Prostate gland (tissue), 2 donors: ENCODE measurements around the gene TRAF3. TPM values are rescaled to one million over a fixed set of nuclear protein-coding genes. Genes with fewer than 3 reads are reported as not detected.

ENCODE experiments used
- DNase-seq: peaks from one replicate; pipeline ENCODE4 v3.0.0-alpha.2; 2019; ENCODE audit warnings: low spot score
- H3K27ac ChIP-seq, 2 donors: fragments of 200-600 bp; sonication (generic); 2 replicates each; pipeline ENCODE4 v1.5.1; 2017 to 2019
- H3K27me3 ChIP-seq: fragments of 200-600 bp; sonication (generic); replicated peaks from 2 replicates; pipeline ENCODE4 v1.5.1; 2019; ENCODE audit not compliant: insufficient read depth
- H3K36me3 ChIP-seq, 2 donors: fragments of 200-600 bp; sonication (generic); 1 replicate in 1 of 2; 2 replicates in 1 of 2; pipeline versions ENCODE4 v1.5.1 to v1.8.1; 2017 to 2019
- H3K4me1 ChIP-seq: fragments of 200-600 bp; sonication (generic); replicated peaks from 2 replicates; pipeline ENCODE4 v1.5.1; 2019
- H3K4me3 ChIP-seq, 2 donors: fragments of 200-600 bp; sonication (generic); 2 replicates each; pipeline ENCODE4 v1.5.1; 2017 to 2019
- H3K9me3 ChIP-seq: fragments of 200-600 bp; sonication (generic); 2 replicates; pipeline ENCODE4 v1.5.1; 2017
- POLR2A ChIP-seq: fragments of 450-650 bp; IDR thresholded peaks from one replicate; pipeline ENCODE4 v1.6.1; 2016; ENCODE audit warnings: antibody characterized with exemption, mild to moderate bottlenecking
- POLR2AphosphoS5 ChIP-seq: sonication (generic); formaldehyde crosslinking; IDR thresholded peaks from one replicate; pipeline ENCODE4 v1.6.1; 2017; ENCODE audit warnings: antibody characterized with exemption
- WGBS: methylation state at CpG from one replicate; pipeline ENCODE4 v1.1.5; 2018; 5-methylcytosine and 5-hydroxymethylcytosine counted together
- intact Hi-C: fragments of 100-400 bp; cut with DNase I; formaldehyde crosslinking; loops from one replicate; pipeline ENCODE4 v1.14.2; 2022
- total RNA-seq, 2 donors: library from RNA; depleted of rRNA; stranded (reverse); fragments of >200 nt; gene quantifications; one replicate each; pipeline ENCODE4 v1.1.0, GENCODE V29; 2016
- TF ChIP-seq, protein P1 (sequence below), 4 experiments: fragments of 200-600 bp in 2 of 4; fragments of 450-650 bp in 2 of 4; sonication (generic) in 2 of 4; IDR thresholded peaks; 1 replicate in 3 of 4; 2 replicates in 1 of 4; pipeline ENCODE4 v1.5.1; 2016 to 2019; ENCODE audit warnings: antibody characterized with exemption in 4 of 4, mild to moderate bottlenecking in 2 of 4, moderate library complexity in 2 of 4

The TRAF3 gene
- total RNA-seq, 2 donors from 2014 or later = 8.3 to 22.0 TPM

DNA sequence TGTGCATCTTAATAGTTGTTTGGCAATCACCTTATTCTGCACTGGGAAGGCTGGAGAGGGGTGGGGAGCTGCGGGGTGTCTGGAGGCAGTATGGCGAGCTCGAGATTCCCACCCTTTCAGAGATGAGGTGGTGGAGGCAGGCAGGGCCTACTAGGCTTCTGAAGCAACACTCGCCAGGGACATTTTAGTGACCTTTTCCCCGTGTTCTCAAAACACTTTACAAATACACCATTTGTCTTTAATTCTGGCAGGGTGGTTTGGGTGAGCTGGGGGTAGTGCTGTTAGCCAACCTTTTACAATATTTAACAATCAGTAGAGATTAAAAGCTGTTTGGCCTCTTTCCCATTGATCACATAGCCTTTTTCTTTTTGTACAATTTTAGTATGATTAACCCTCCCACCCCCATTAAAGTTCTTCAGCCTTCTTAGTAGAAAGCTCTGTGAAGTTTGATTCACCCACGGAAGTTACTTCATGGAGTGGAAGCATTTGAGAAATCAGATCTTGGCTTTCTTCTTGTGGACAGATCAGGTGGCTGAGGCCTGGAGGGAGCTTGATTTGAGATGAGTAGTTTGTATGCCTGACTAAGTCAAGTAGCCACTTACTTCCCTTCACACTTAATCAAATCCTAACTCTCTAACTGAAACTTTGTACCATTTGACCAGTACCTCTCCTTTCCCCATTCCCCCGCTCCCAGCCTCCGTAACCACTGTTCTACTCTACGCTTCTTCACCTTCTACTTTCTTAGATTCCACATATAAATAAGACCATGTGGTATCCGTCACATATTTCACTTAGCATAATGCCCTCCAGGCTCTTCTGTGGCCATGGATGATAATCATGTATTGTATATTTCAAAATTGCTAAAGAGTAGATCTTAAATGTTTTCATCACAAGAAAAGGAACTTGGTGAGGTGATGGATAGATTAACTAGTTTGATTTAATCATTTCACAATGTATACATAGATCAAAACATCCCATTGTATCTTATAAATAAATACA is 41.0 kb downstream of the TRAF3 start:
- Histone ChIP-seq H3K36me3 (no peaks in the 10 kb centered on the region), H3K9me3 (no peaks in the 10 kb centered on the region), H3K27me3 (no peaks in the 10 kb centered on the region), H3K4me1 (no peaks in the 10 kb centered on the region), H3K27ac (no peak overlapping the region), H3K4me3 (no peak overlapping the region)
- intact Hi-C loops = no loop called here
- no peak for DNase-seq
- TF ChIP-seq, protein P1, sequence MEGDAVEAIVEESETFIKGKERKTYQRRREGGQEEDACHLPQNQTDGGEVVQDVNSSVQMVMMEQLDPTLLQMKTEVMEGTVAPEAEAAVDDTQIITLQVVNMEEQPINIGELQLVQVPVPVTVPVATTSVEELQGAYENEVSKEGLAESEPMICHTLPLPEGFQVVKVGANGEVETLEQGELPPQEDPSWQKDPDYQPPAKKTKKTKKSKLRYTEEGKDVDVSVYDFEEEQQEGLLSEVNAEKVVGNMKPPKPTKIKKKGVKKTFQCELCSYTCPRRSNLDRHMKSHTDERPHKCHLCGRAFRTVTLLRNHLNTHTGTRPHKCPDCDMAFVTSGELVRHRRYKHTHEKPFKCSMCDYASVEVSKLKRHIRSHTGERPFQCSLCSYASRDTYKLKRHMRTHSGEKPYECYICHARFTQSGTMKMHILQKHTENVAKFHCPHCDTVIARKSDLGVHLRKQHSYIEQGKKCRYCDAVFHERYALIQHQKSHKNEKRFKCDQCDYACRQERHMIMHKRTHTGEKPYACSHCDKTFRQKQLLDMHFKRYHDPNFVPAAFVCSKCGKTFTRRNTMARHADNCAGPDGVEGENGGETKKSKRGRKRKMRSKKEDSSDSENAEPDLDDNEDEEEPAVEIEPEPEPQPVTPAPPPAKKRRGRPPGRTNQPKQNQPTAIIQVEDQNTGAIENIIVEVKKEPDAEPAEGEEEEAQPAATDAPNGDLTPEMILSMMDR (IDR thresholded peaks at IDR 0.05) = no peak
- TF ChIP-seq POLR2A (no peak), POLR2AphosphoS5 (no peak)
- WGBS = 57% methylated on average over 10 of the region's 10 CpGs

DNA sequence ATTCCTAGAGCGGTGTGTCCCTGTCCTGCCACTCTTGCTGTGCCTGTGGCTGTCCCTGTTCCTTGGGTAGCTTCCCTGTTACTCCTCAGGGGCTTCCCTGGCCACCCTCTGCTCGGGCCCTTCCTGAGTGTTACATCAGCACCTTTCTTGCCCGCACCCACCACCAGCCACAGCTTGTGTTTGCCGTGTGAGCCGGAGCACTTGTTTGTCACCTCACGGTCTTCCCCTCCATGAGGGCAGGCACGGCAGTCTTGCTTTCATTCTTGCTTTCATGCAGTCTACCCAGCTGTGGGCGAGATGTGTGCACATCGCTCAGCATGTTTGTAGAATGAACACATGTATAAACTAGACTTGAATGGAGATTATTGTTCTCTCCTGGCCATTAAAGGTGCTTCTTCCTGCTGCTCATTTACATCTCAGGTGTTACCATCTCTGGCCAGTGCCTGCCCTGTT is 42.0 kb downstream of the TRAF3 start:
- Histone ChIP-seq H3K27ac (no peak overlapping the region), H3K9me3 (no peaks in the 10 kb centered on the region), H3K27me3 (no peaks in the 10 kb centered on the region), H3K4me1 (no peaks in the 10 kb centered on the region), H3K4me3 (no peak overlapping the region), H3K36me3 (no peaks in the 10 kb centered on the region)
- TF ChIP-seq, protein P1 (IDR thresholded peaks at IDR 0.05) = no peak
- TF ChIP-seq POLR2AphosphoS5 (no peak), POLR2A (no peak)
- intact Hi-C loops = no loop called here
- DNase-seq = peak; percentile 28
- 64% methylated on average over 9 of the region's 9 CpGs for WGBS

DNA sequence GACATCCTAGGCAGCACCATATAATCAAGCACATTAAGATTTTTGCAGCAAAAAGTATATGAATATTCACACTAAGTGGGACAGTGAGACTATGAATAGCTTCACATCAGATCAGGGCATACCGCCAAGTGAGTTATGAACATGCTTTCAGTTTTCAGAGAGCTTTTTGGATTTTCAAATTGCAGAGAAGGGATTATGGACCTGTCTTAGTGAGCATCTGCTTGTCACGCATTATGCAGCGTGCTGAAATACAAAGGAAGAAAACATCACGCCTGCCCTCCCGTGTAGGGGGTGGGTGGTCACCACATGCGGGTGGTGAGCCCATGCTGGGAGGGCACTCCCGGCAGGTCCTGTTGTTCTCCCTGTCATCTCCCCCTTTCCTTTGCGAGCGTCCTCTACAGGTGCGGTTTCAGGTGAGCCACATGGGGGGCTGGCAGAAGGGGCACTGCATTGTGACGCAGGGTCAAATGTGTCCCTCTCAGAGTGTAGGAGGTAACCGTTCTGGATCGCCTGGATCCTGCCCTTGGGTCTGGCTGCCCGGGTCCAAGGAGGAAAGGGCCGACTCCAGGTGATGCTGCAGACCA is 42.6 kb downstream of the TRAF3 start:
- TF ChIP-seq, protein P1 (IDR thresholded peaks at IDR 0.05) = no peak
- TF ChIP-seq POLR2AphosphoS5 = no peak
- no peak for TF ChIP-seq POLR2A
- H3K4me3 ChIP-seq = no peak overlapping the region
- no peaks in the 10 kb centered on the region for H3K9me3 ChIP-seq
- H3K4me1 ChIP-seq = no peaks in the 10 kb centered on the region
- DNase-seq = no peak
- intact Hi-C loops = no loop called here
- WGBS = 85% methylated on average over 15 of the region's 15 CpGs
- H3K36me3 ChIP-seq = no peaks in the 10 kb centered on the region
- H3K27ac ChIP-seq = no peak overlapping the region
- H3K27me3 ChIP-seq = no peaks in the 10 kb centered on the region

DNA sequence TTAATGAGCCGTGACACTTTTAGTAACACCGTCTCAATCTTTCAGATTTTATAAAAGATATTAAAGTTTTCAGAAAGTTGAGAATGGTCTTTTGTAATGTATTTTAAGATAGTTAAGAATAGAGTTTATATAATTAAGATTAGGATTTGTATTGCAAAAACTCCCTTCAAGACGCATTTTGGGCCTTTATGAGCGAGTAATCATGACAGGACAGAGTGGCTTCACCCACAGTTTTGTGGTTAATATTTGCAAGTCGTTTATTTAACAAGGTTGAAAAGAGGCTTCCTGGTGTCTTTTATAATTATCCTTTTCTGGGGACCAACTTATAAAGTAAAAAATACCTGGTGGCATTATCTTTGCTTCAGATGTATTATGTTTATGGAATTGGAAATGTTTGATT is 44.0 kb downstream of the TRAF3 start:
- DNase-seq = no peak
- TF ChIP-seq, protein P1 (IDR thresholded peaks at IDR 0.05) = no peak
- TF ChIP-seq POLR2AphosphoS5 (no peak), POLR2A (no peak)
- WGBS = 75% methylated on average over 5 of the region's 5 CpGs
- no peaks in the 10 kb centered on the region for H3K4me1 ChIP-seq
- H3K27ac ChIP-seq = no peak overlapping the region
- no peaks in the 10 kb centered on the region for H3K27me3 ChIP-seq
- H3K36me3 ChIP-seq = no peaks in the 10 kb centered on the region
- no peak overlapping the region for H3K4me3 ChIP-seq
- no peaks in the 10 kb centered on the region for H3K9me3 ChIP-seq
- intact Hi-C loops = no loop called here
